ENCODE measurements around the gene EEFSEC.

Gene EEFSEC

DNA sequence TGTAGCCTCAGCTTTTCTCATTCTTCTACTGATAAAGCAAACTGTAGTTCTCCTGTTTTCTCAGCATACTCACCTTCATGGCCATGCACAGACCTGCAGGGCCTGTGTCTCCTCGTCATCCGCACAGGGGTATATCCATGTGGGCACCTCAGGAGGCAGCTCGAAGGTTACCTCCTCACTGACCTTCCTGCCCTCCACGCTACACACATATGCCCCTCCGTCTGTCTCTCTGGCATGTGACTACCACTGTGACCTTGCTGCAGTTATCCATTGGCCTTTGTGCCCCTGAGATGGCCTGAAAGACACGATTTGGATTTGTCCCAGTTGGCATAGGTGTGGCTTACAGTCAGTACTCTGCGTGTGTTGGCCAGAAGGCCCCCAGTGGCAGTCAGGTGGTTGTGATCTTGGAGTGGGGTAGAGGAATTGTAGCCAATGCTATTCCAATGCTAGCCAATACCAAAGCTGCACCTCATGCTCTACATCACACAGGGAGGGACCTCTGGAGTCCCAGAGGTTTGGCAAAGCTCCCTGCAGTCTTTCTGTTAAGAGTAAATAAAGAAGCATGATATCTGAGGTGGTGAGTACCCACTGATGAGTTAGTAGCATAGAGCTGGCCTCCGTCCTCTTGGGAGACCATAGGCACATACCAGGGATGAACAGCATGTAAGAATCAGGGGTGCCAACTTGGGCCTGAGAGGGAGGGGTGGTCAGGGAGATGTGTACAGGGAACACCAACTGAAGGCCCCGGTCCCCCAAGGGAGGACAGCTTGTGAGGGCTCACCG, 143.4 kb downstream of the EEFSEC start:
- DNase-seq = no peak

DNA sequence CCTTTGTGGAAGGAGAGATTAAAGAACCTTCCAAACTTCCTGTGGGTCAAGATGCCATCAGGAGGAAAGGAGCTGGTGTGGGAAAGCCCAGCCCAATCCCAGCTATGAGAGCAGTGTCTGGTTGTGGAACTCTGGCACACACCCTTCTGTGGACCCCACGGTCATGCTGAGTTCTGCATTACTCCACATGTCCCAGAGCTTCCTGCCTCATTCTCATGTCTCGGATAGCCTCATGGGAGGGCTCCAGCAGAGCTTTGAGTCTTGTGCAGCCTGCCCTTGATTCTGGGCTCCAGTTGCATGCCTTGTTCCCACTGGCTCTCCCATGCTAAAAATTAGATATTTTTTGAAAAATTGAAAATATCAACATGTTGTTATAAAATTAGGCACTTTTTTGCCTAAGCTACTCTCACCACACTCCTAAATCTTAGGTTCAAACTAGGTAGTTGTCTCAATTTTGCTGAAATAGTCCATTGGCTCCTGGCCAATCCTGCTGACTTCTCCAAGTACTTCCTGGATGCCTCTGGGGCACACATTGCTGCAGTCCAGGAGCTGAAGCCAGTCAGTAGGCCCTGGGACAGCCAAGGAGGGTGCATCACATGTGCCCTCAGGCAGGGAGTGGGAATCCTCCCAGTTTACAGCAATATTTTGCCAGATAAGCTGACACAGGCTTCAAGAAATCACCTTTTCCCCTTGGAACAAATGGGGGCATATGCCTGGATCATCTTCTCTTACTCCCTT, 144.3 kb downstream of the EEFSEC start:
- no peak for DNase-seq

DNA sequence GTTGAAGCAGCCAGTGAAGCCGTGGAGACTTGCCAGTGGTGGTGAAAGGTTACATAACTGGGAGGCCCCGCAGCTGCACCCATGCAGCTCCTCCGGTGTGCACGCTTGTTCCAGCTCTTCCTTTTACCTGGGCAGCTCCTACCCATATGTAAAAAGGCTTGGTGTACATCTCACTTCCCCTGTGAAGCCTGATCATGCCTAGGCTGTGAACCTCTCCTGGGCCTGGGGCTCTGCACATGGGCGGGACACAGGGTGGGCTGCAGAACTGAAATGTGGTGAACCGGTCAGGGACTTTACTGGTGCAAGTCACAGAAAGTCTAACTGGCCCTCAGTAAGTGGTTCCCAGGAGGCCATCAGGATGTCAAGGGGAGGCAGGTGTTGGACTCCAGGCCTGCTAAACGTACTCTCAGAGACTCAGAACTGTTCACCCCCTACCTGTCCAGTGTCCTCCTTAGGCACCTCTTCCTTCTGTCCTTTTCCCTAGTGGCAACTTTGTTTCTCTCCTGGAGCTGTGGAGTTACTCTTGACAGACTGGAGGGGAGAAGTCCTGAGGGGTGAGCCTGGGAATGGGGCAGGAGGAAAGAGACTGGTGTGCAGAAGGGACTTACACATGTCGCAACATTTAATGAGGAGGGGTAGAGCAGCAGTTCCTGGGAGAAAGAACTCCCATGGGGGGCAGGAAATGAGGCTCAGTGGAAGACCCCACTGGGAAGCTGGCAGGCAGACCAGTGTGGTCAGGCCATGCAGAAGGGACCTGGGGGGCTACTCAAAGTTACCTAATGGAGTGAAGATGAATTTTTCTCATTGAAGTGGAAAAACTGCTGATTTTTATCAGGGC, 148.1 kb downstream of the EEFSEC start:
- DNase-seq = no peak

DNA sequence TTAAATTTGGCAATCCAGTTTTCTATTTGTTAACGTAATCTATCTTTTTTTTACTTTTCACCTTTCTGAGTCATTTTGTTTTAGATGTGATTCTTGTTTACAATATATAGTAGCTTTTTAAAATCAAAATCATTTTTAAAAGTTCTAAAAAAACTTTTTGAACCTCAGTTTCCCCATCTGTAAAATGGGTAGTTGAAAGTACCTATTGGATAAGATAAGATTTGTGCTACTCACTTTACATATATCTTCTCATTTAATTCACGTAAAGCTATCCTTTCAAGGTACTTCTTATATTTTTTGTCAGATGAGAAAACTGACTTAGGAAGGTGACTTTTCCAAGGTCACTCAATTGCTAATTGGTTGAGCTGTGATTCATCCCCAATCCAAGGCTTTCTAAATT, 153.2 kb downstream of the EEFSEC start:
- no peak for DNase-seq

DNA sequence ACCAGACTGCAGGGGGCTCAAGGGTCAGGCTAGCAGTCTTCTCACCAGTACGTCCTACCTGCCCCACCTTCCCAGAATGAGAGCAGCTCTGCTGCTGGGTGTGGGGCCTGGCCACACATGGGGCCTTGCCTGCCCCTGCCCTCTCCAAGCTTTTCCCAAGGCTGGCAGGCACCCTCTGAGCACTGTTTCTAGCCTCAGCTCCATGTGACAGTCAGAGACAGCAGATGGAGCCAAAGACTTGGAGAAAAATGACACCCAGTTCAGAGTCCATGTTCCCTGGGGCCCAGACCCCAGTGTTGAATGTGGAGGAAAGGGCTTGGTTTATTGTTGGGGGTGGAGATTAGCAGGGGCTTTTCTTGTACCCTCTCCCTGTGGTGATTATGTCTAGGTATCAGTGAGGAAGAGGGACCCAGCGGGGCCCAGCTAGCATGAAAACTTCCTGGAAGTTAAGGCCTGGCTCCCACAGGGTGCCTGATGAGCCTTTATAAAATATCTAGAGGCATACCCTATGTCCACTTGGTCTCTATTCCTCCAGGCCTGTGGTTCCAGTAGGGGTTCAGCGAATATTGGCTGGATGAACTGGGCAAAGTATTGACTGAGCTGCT, 153.8 kb downstream of the EEFSEC start:
- no peak for DNase-seq

DNA sequence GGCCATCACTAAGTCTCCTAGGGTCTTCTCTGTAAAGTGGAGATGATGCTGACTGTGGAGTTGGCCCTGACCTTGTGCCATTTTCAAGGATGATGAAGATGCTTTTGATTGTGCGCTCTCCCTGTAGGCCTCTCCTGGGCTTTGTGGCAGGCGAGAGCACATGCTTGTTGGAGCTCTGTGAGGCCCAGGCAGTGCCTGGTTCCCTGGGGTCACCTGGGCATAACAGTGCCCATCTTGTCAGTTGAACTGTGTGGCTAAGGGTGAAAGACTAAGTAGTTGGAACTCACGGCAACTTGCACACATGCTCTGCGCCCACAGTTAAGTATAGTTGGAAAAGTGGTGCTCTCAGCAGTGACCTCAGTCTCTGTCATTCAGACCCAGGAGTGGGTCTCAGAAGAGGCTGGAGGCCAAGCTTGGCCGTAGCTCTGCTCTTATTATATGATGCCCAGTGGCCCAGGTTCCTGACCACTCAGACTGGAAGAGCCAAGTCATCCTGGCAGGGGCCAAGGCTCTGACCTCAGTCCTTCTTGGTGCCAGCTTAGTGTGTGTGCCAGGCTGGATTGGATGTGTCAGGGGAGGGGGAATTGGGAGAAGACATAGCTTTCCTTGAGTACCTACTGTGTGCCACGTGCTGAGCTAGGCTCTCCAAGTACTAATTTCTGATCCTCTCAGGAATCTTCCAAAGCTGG, 154.6 kb downstream of the EEFSEC start:
- no peak for DNase-seq

DNA sequence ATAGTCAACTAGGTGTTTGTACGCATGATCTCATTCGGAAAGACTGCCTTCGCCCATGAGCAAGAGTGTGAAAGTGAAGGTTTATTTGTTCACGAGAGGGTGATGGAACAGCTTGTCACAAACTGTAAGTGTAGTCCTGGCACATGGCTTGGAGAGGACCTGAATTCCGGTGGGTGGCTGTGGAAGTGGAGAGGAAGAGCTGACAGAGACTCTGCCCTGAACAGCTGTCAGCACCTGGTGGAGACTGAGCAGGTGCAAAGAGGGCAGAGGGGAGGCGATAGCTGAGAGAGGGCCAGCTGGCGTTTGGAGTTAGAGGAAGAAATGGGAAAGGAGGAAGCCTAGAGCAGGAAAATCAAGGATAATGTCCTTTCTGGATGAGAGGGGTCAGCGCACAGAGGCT, 155.7 kb downstream of the EEFSEC start:
- DNase-seq = no peak

DNA sequence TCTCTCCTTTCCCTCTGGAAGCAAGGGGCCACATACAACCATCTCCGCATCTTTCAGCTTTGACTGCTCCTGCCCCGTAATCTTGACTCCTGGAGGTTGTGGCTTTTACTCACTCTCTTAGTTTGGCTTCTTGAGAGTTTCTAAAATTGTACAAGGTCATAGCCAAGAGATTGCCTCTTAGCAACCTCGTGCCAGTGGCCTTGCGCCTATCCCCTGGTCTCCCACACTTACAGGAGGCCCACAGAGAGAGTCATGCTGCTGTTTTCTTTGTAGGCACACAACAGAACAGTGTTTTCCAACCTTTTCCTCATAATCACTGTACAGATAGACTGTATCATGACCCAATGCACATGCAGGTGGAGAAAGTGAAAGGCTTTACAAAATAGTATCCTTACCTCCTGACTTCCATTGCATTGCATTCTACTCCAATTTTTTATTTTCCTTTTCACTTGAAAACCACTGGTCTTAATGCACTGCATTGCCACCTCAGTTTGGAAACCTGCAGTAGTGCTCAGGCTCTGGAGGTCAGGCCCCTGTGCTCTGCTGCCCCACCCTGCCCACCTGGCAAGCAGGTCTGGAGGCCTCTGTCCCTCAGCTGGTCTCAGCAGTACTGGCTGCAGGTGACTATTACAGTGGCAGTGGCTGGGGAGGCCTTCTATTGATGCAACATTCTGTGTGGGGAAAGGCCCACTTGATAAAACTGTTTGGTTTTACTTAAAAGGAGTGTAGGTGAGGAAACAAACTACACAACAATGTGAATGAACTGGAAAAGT, 157.2 kb downstream of the EEFSEC start:
- no peak for DNase-seq

DNA sequence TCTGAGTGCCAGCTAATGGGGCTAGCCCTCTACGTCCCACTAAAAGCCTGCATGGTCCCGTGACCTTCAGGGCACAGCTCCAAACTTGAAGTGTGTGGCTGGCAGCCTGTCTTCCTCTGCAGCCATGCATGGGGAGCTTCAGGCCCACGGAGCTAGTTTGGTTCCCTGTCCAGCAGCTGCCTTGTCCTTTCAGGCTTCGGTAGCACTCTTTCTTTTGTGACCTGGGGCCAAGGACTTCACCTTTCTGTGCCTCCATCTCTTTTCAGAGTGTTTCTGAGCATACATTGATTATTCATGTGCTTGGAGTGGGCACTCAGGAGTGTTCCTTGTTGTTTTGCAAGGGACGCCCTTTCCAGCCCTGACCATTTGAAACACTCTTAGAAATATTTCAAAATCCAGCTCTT, 158.2 kb downstream of the EEFSEC start:
- no peak for DNase-seq

DNA sequence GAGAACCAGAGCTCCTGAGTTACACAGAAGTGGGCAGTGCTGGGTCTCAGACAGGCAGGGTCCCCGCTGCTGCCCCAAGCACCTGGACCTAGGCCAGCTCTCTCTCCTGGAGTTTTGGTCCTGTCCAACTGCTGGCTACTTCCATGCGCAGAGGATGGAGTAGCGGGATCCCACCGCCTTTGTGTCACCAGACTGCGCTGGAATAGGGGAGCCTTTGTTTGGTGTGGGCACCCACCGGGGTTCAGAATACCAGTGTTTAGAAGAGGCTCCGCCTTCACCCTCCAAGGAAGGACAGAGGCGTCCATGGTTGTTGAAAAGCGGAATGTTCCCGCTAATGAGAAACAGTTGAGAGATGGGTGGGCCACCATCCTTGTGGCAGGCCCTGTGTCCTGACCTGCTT, 159.0 kb downstream of the EEFSEC start:
- DNase-seq = no peak

DNA sequence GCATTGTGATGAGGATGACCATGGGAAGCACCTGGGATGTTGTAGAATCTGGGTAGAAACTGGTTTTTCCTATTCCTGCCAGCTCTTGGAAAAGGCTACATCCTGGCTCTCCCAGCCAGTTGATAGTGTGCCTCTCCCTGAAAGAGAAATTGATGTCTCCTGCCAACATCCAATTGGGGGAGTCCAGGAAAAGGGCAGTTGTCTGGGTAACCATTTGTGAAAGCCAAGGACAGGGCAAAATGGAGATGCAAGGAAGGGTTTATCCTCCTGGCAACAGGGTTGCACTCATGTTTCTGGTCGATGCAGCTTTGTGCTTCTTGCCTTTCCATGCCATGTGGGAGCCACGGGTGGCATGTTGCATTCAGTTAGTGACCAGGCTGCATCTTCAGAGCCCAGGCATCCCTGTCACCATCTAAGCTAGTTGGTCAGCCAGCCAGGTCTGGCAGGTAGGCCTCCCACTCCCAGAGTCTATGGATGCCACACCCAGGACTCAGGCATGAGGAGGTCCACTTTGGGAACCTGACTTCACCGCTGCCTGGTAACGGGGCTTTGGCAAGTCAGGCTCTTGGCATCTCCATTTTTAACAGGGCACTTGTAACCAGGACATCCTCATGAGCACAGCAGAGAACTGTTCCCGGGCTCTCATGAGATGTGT, 159.9 kb downstream of the EEFSEC start:
- DNase-seq = no peak

DNA sequence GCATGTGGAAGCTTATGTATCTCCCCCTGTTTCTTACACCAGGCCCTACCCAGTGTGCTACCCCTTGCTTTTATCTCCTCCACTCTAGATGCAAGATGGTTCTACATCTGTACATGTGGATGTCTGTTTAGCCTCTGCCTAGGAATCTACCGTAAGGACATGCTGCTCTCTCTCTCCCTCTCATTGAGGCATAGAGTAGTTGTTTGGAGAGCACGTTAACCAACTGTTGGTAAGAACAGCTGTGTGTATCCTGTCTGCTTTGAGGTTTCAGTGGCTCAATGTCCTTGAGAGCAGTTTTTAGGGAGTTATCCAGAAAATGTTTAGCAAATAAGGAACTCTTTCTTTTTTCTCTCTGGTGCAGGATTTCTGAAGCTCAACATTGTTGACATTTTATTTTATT, 160.7 kb downstream of the EEFSEC start:
- DNase-seq = peak; percentile 9

DNA sequence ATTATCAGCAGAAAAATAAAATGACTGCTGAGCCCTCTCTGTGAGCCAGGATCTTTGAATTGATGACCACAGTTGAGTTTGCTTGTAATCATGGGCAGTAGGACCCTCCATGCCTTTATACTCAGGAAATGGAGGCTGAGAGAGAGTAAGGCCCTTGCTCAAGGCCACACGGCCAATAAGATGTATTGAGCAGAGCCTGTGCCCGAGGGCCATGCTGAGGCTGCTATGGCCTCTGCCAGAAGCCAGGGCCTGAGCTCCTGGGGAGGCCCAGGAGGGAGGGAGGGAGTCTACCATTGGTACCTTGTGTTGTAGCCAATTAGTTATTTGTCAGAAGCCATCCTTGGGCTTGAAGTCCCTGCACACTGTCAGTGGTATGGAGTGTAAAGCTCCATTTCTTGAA, 162.0 kb downstream of the EEFSEC start:
- DNase-seq = no peak

DNA sequence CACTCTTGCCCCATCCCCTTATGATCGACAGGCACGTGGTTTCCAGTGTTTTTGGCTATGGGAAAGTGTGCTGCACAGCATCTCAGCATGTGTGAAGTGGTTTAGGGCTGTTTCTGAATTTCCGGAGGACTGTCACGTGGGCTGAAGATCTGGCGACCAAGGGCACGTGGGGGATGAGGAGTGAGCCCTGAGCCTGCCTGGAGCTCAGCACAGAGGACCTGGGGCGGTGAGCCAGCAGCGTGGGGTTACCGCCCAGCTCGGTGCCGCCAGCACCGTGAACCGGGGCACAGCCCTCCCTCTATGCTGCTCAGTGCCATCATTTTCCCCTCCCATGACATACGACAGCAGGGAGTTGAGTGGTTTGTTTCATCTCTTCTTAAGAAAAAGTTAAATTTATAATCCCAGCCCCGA, 163.2 kb downstream of the EEFSEC start:
- DNase-seq = no peak

DNA sequence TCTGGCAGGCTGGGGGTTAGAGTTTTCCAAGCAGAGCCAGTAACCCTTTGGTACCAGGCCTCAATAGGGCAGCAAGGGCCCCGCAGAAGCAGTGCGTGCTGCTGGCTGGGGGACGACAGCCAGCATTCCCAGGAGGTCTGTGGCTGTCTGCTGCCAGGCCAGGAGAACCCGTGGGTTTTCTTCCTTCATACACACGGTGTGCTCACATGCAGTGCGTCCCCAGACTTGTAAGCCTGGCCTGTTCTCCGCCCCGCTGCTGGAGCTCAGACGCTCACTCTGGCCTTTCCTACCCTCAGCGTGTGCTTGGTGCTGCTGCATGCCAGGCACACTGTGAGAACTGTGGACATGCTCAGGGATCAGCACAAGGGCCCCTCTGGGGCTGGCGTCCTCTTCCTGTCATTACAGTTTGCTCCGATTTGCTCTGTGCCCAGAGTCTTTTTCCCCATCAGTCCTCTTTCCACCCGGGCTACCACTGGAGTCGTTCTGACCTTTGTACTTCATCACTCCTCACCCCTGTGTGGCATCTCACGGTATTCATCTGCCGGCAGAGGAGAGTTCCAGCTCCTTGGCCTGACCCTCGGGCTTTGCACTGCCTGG, 163.9 kb downstream of the EEFSEC start:
- DNase-seq = no peak

DNA sequence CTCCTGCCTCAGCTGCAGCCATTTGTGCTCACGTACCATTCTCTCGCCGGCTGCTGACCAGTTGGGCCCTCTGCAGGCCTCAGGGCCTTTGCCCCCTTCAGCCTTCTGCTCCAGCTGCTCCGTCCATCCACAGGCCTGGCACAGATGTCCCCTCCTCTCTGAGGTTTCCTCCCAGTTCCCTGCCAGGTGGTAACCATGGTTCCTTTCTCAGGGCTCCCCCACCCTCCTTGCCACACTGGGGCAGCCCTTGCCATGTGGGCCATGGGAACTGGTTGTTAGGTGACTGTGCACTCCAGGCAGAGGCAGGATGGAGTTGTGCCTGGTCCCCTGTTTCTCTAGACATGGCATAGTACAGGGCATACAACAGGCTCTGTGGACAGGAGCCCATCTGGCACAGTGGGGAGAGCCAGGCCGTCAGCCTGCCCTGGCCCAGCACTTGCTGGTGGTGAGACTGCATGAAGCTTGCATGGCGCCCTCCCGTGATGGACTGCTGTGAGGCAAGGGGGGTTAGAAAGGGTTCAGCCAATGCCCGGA, 164.5 kb downstream of the EEFSEC start:
- DNase-seq = no peak

DNA sequence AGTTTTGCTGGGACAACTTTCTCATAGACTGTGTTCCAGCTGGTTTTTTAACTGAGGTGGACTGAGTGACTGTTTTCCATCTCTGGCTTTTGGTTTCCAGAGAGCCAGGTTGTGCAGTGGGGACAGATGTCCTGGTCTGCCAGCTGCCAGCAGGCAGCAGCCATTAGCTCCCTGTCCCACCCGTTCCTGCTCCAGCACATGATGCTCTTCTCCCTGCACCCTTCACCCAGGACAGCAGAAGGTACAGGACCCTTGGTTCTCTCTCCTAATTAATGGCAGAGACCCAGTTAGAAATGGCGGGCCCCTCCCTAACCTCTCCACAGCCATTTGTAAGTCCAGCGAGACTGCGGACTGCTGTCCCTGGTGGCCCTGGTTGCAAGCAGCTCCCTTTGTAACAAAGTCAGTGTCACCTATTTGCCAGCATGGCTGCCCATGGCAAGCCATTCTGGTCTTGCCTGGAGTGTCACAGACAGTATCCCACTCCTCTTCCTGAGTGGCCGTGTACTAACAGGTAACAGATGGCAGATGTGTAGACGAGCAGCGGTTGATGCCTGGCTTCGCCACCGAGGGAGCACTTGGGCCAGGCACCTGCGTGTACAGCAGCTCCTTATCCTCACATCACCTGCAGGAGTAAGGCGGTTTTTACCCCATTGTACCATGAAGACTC, 165.1 kb downstream of the EEFSEC start:
- no peak for DNase-seq

DNA sequence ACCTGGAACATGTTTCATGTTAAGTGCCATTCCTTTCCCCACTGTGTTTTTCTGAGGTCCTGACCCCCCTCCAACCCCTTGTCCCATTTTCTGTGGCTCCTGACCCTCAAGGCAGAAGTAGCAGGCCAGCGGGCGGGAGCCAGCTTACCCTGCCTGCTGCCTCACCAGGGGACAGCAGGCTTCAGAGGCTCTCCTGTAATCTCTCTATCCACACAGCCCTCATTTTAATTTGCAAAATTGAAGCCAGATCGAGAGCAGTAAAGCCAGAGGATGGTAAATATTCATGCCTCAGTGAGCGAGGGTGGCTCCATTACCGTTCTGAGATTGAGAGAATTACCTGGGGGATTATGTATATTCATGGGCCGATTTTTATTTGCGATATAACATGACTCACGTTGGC, 165.8 kb downstream of the EEFSEC start:
- no peak for DNase-seq

DNA sequence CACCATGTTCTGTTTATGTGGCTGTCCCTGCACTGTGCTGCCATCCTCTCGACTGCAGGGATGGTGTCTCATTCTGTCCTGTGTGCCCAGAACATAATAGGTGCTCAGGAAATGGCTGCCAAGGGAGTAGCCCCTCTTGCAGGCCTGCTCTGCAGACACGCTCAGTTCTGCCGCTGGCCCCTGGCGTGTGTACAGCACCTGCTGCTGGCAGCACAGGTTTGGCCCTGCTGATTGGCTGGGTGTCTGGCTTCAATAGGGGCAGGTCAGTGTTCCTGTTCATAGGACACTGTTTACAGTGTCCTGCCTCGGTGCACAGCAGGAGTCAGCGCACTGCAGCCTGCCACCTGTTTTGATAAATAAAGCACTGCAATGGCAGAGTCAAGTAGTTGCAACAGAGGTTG, 166.5 kb downstream of the EEFSEC start:
- DNase-seq = no peak

Measured in left hindlimb (tissue), 1 donor.